Raji (cell line): ENCODE results near the gene GH1.
A peak's percentile ranks its signal among the peaks of the same experiment; 100 is the strongest.
"Not testable (repeated sequence)": the region's sequence is repeated elsewhere in the genome, so short reads cannot be mapped to it uniquely, and the experiment has no call there.

Experiments
- POLR2A ChIP-seq: IDR thresholded peaks from 2 replicates; pipeline ENCODE4 v1.6.1; 2011; ENCODE audit warnings: low read depth, low read length, control low read depth; ENCODE audit not compliant: insufficient read depth

Gene GH1

DNA sequence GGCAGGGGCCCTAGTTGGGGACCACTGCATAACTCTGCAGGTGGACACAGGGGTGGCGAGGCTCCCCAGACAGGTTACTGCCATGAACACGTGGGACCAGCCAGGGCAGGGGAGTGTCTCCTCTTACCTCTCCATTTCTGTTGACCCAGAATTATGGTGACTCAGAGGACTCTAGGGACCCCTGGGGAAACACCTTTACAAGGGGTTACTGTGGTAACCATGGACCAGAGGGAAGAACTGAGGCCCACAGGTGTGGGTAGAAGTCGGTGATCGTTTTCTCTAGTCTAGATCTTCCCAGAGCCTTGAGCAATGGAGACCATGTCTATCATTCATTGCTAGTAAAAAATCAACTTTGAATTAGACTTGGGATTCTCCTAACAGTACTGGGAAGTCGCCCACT, 2.1 kb upstream of the GH1 start:
- 0 out of 2 replicates have a peak, but pooled peaks have one; percentile 23 for TF ChIP-seq POLR2A

DNA sequence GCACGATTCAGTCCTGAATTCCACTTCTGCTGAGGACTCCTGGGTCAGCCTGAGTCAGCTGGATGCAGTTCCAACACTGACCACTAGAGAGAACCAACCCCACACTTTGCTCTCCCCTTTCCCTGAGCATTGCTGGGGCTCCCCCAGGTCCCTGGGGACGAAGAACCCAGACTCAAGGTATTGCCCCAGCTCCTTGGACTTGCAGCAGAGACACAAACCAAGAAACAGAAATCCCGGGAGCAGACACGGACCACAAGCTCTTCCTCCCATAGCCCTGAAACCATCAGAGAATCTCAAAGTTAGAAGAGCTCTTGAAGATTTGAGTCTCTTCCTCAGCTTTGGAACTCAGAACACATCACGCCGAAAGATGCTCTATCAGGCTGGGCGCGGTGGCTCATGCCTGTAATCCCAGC, 678 bp upstream of the GH1 start:
- TF ChIP-seq POLR2A = 0 out of 2 replicates have a peak, but pooled peaks have one; percentile 27

DNA sequence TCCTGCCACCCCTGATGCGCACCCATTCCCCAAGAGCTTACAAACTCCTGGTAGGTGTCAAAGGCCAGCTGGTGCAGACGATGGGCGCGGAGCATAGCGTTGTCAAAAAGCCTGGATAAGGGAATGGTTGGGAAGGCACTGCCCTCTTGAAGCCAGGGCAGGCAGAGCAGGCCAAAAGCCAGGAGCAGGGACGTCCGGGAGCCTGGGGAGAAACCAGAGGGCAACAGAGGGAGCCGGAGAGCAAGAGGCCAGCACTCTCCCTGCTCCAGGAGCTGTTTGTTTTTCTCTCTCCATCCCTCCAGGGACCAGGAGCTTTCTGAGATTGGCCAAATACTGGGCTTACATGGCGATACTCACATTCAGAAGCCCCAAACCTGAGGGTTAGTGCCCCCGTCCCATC, 334 bp downstream of the GH1 start:
- TF ChIP-seq POLR2A = no peak

DNA sequence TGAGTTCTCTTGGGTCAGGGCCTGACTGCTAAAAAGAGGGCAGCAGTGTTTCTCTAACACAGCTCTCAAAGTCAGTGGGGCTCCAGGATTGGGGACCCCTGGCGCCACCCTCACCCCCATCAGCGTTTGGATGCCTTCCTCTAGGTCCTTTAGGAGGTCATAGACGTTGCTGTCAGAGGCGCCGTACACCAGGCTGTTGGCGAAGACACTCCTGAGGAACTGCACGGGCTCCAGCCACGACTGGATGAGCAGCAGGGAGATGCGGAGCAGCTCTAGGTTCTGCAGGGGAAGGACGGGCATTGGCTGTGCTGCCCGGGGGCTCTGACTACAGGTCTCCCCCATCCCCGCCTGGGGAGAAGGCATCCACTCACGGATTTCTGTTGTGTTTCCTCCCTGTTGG, 993 bp downstream of the GH1 start:
- TF ChIP-seq POLR2A = no peak

DNA sequence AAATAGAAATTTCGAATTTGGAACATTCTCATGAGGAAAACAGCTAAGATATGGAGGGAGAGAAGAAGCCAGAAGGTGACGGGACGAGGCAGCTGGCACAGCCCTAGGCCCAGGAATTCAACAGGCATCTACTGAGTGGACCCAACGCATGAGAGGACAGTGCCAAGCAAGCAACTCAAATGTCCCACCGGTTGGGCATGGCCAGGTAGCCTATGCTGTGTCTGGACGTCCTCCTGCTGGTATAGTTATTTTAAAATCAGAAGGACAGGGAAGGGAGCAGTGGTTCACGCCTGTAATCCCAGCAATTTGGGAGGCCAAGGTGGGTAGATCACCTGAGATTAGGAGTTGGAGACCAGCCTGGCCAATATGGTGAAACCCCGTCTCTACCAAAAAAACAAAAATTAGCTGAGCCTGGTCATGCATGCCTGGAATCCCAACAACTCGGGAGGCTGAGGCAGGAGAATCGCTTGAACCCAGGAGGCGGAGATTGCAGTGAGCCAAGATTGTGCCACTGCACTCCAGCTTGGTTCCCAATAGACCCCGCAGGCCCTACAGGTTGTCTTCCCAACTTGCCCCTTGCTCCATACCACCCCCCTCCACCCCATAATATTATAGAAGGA, 2.0 kb downstream of the GH1 start:
- no peak for TF ChIP-seq POLR2A

DNA sequence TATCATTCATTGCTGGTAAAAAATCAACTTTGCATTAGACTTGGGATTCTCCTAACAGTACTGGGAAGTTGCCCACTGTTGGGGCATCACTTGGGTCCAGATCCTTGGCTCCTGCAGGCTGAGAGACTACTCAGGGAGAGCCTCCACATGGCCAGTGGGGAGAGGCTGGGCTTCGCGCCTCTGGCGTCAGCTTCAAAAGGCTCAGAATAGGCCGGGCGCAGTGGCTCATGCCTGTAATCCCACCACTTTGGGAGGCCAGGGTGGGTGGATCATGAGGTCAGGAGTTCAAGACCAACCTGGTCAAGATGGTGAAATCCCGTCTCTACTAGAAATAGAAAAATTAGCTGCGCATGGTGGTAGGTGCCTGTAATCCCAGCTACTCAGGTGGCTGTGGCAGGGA, 4.2 kb downstream of the GH1 start:
- no peak for TF ChIP-seq POLR2A

DNA sequence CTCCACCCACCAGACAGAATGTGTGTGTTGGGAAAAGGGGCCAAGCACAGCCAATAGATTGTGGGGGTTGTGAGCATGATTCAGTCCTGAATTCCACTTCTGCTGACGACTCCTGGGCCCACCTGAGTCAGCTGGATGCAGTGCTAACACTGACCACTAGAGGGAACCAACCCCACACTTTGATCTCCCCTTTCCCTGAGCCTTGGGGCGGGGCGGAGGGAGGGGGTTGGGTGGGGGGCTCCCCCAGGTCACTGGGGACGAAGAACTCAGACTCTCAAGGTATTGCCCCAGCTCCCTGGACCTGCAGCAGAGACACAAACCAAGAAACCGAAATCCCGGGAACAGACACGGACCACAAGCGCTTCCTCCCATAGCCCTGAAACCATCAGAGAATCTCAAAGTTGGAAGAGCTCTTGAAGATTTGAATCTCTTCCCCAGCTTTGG, 7.0 kb downstream of the GH1 start:
- TF ChIP-seq POLR2A = no peak

DNA sequence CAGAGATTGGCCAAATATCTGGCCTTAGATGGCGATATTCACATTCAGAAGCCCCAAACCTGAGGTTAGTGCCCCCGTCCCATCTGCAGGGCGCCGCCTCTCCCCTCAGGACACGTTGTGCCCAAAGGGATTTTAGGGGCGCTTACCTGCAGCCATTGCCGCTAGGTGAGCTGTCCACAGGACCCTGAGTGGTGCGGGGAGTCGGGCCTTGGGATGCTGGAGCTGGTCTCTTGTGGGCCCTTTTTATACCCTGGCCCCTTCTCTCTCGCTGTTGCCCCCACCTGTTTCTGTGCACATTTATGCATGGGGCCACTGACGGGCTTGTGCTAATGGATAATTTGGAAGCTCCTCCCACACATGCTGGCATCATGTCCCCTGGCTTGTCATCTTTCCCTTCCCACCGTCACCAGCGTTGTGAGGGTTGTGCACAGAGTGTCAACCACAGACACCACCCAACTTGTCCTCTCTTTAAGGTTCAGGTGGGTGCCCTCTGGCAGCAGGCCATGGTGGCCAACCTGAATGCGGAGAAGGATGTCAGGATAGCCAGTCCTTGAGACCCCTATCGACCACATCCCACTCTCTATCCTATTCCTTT, 7.5 kb downstream of the GH1 start, which contains the start of gene CSHL1:
TSS of gene CSHL1 (minus strand) at position 218 of the 595 bp plus-strand sequence. CDS start at position 156, 62 bp downstream.
- TF ChIP-seq POLR2A = no peak

DNA sequence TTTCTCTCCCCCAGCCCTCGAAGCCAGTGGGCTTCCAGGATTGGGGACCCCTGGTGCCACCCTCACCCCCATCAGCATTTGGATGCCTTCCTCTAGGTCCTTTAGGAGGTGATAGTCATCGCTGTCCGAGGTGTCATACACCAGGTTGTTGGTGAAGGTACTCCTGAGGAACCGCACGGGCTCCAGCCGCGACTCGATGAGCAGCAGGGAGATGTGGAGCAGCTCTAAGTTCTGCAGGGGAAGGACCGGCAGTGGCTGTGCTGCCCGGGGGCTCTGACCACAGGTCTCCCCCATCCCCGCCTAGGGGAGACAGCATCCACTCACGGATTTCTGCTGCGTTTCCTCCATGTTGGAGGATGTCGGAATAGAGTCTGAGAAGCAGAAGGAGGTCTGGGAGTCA, 8.5 kb downstream of the GH1 start:
- TF ChIP-seq POLR2A = no peak

DNA sequence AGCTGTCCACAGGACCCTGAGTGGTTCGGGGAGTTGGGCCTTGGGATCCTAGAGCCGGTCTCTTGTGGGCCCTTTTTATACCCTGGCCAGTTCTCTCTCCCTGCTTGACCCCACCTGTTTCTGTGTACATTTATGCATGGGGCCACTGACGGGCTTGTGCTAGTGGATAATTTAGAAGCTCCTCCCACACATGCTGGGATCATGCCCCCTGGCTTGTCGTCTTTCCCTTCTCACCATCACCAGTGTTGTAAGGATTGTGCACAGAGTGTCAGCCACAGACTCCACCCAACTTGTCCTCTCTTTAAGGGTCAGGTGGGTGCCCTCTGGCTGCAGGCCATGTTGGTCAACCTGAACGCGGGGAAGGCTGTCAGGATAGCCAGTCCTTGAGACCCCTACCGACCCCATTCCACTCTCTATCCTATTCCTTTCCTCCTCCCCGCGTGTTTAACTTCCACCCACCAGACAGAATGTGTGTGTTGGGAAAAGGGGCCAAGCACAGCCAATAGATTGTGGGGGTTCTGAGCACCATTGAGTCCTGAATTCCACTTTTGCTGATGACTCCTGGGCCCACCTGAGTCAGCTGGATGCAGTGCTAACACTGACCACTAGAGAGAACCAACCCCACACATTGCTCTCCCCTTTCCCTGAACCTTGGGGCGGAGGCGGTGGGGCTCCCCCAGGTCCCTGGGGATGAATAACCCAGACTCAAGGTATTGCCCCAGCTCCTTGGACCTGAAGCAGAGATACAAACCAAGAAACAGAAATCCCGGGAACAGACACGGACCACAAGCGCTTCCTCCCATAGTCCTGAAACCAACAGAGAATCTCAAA, 21.9 kb downstream of the GH1 start, which contains the start of gene CSH1:
TSS of gene CSH1 (minus strand) at position 51 of the 831 bp plus-strand sequence. CDS start 63 bp downstream, outside the sequence.
- not testable (repeated sequence) for TF ChIP-seq POLR2A

DNA sequence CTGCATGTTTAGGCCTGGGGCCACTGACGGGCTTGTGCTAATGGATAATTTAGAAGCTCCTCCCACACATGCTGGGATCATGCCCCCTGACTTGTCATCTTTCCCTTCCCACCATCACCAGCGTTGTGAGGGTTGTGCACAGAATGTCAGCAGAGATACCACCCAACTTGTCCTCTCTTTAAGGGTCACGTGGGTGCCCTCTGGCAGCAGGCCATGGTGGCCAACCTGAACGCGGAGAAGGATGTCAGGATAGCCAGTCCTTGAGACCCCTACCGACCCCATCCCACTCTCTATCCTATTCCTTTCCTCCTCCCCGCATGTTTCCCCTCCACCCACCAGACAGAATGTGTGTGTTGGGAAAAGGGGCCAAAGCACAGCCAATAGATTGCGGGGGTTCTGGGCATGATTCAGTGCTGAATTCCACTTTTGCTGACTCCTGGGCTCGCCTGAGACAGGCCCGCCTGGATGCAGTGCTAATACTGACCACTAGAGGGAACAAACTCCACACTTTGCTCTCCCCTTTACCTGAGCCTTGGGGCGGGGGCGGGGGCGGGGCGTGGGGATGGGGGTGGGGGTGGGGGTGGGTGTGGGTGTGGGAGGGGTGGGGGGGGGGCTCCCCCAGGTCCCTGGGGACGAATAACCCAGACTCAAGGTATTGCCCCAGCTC, 36.6 kb downstream of the GH1 start, which contains the start of gene GH2:
TSS of gene GH2 (minus strand) at position 10 of the 667 bp plus-strand sequence. CDS start 143 bp downstream, outside the sequence.
- TF ChIP-seq POLR2A = no peak

DNA sequence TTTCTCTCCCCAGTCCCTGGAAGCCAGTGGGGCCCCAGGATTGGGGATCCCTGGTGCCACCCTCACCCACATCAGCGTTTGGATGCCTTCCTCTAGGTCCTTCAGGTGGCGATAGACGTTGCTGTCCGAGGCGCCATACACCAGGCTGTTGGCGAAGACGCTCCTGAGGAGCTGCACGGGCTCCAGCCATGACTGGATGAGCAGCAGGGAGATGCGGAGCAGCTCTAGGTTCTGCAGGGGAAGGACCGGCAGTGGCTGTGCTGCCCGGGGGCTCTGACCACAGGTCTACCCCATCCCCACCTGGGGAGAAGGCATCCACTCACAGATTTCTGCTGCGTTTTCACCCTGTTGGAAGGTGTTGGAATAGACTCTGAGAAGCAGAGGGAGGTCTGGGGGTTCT, 37.9 kb downstream of the GH1 start:
- TF ChIP-seq POLR2A = no peak

DNA sequence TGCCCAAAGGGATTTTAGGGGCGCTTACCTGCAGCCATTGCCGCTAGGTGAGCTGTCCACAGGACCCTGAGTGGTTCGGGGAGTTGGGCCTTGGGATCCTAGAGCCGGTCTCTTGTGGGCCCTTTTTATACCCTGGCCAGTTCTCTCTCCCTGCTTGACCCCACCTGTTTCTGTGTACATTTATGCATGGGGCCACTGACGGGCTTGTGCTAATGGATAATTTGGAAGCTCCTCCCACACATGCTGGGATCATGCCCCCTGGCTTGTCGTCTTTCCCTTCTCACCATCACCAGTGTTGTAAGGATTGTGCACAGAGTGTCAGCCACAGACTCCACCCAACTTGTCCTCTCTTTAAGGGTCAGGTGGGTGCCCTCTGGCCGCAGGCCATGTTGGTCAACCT, 45.1 kb downstream of the GH1 start, which contains the start of gene CSH2:
TSS of gene CSH2 (minus strand) at position 101 of the 400 bp plus-strand sequence. CDS start at position 38, 63 bp downstream.
- not testable (repeated sequence) for TF ChIP-seq POLR2A
